ENCODE data around the gene SPDYE4.

The SPDYE4 gene

GRCh38 chr17:8736362-8736761, 22.0 kb downstream of the SPDYE4 start:
- Histone ChIP-seq H3K36me3 (no peaks in the 10 kb centered on the region), H3K27me3 (ENCODE audit: insufficient read depth, low read depth, severe bottlenecking) (no peaks in the 10 kb centered on the region), H3K27ac (no peak overlapping the region), H3K4me3 (ENCODE audit: low read depth, low read length) (no peak overlapping the region), H3K9me3 (ENCODE audit: severe bottlenecking) (no peaks in the 10 kb centered on the region)
- DNase-seq = no peak
- TF ChIP-seq, protein P1, sequence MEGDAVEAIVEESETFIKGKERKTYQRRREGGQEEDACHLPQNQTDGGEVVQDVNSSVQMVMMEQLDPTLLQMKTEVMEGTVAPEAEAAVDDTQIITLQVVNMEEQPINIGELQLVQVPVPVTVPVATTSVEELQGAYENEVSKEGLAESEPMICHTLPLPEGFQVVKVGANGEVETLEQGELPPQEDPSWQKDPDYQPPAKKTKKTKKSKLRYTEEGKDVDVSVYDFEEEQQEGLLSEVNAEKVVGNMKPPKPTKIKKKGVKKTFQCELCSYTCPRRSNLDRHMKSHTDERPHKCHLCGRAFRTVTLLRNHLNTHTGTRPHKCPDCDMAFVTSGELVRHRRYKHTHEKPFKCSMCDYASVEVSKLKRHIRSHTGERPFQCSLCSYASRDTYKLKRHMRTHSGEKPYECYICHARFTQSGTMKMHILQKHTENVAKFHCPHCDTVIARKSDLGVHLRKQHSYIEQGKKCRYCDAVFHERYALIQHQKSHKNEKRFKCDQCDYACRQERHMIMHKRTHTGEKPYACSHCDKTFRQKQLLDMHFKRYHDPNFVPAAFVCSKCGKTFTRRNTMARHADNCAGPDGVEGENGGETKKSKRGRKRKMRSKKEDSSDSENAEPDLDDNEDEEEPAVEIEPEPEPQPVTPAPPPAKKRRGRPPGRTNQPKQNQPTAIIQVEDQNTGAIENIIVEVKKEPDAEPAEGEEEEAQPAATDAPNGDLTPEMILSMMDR (IDR thresholded peaks at IDR 0.05; ENCODE audit: low read depth, low read length) = no peak

GRCh38 chr17:8735336-8735939, 22.9 kb downstream of the SPDYE4 start:
- DNase-seq = no peak
- TF ChIP-seq, protein P1 (IDR thresholded peaks at IDR 0.05; ENCODE audit: low read depth, low read length) = no peak
- H3K4me3 ChIP-seq (ENCODE audit: low read depth, low read length) = no peak overlapping the region
- H3K36me3 ChIP-seq = no peaks in the 10 kb centered on the region
- no peak overlapping the region for H3K27ac ChIP-seq
- no peaks in the 10 kb centered on the region for H3K9me3 ChIP-seq (ENCODE audit: severe bottlenecking)
- H3K27me3 ChIP-seq (ENCODE audit: insufficient read depth, low read depth, severe bottlenecking) = no peaks in the 10 kb centered on the region

GRCh38 chr17:8734876-8735275, 23.5 kb downstream of the SPDYE4 start:
- H3K27me3 ChIP-seq (ENCODE audit: insufficient read depth, low read depth, severe bottlenecking) = no peaks in the 10 kb centered on the region
- no peak overlapping the region for H3K27ac ChIP-seq
- H3K4me3 ChIP-seq (ENCODE audit: low read depth, low read length) = no peak overlapping the region
- TF ChIP-seq, protein P1 (IDR thresholded peaks at IDR 0.05; ENCODE audit: low read depth, low read length) = no peak
- no peak for DNase-seq
- H3K9me3 ChIP-seq (ENCODE audit: severe bottlenecking) = no peaks in the 10 kb centered on the region
- H3K36me3 ChIP-seq = no peaks in the 10 kb centered on the region

DNA sequence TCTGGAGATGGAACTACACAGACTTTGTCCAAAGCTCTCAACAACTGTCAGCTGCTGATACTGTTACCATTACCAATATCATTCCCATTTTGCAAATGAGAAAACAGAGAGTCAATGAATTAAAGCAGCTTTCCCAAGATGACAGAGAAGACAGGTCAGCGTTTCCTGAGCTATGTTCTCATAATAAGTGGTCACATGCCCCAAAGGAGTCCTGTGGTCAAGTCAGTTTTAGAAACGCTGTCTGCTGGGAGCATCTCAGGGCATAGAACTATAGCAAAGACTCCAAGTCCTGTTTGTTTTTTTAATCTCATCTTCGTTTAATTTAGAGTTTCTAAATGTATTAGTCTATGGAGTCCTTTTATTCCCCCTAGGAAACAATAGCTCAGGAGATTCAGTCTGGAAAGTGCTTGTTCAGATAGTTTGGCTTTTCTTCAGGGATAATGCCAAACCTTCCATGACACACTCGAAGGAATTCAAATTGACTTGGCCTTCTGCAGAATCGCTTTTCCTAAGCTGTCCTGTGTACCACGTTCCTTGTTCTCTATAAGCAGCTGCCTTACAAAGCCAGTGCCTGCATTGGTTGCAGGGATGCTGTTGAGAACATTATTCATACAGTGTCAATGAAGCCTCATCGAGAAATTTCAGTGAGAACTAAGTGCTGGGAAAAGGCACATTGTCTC, 25.8 kb downstream of the SPDYE4 start:
- no peak overlapping the region for H3K4me3 ChIP-seq (ENCODE audit: low read depth, low read length)
- DNase-seq = no peak
- H3K36me3 ChIP-seq = no peaks in the 10 kb centered on the region
- TF ChIP-seq, protein P1 (IDR thresholded peaks at IDR 0.05; ENCODE audit: low read depth, low read length) = no peak
- H3K9me3 ChIP-seq (ENCODE audit: severe bottlenecking) = no peaks in the 10 kb centered on the region
- no peaks in the 10 kb centered on the region for H3K27me3 ChIP-seq (ENCODE audit: insufficient read depth, low read depth, severe bottlenecking)
- no peak overlapping the region for H3K27ac ChIP-seq

DNA sequence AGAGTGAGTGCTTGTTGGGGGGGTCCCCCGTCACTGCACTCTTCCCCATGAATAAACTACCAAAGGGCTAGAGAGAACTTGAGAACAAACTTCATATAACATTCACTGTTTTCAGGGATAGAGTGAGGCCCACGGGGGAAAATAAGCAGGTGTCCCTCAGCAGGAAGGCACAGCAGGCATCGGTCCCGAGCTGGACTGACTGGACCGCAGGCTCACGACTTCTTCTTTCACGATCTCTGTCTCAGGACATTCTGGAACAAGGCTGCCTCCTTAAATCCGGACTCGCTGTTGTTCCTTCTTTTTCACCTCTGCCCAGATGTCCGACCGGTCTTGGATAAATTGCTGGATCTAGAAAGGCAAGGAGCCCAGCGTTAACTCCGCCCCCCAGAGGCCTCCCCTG, 28.5 kb downstream of the SPDYE4 start:
- Histone ChIP-seq H3K27ac (no peak overlapping the region), H3K36me3 (no peaks in the 10 kb centered on the region), H3K9me3 (ENCODE audit: severe bottlenecking) (no peaks in the 10 kb centered on the region), H3K27me3 (ENCODE audit: insufficient read depth, low read depth, severe bottlenecking) (no peaks in the 10 kb centered on the region), H3K4me3 (ENCODE audit: low read depth, low read length) (no peak overlapping the region)
- no peak for DNase-seq
- TF ChIP-seq, protein P1 (IDR thresholded peaks at IDR 0.05; ENCODE audit: low read depth, low read length) = no peak

All from WERI-Rb-1 (cell line).